IMR-90 (cell line): ENCODE measurements around the gene RPS6KA2. TPM values are rescaled to one million over a fixed set of nuclear protein-coding genes. Genes with fewer than 3 reads are reported as not detected.

ENCODE experiments used
- ATAC-seq: fragments of 200-7000 bp; cut with Tn5 transposase; 2 replicates; pipeline ENCODE4 v1.9.1; 2020; ENCODE audit warnings: low read depth, mild to moderate bottlenecking, moderate library complexity
- BruUV-seq: library from RNA; stranded (reverse); fragments of 400-500 nt; replicated peaks from 2 replicates; lab custom pipeline; 2021; lab: Mats Ljungman, UMichigan
- CTCF ChIA-PET: fragments of 300-600 bp; formaldehyde crosslinking; extraction: SDS; loops from one replicate; lab custom pipeline; 2021; ENCODE audit warnings: antibody characterized with exemption; lab: Yijun Ruan, JAX
- POLR2A ChIA-PET: fragments of 300-600 bp; sonication (Branson Sonifier 250); formaldehyde crosslinking; loops from one replicate; lab custom pipeline; 2022; ENCODE audit warnings: antibody characterized with exemption; ENCODE audit not compliant: unreplicated experiment; lab: Charles Lee
- DNase-seq: peaks from one replicate; pipeline ENCODE4 v3.0.0; 2013
- H2AFZ ChIP-seq: replicated peaks from 2 replicates; pipeline ENCODE3; 2013; ENCODE audit warnings: low read length, mild to moderate bottlenecking; ENCODE audit not compliant: poor library complexity
- H2AK5ac ChIP-seq: 2 replicates; pipeline ENCODE4 v1.6.1; 2013; ENCODE audit warnings: low read depth, low read length, inconsistent platforms
- H2AK9ac ChIP-seq: replicated peaks from 2 replicates; pipeline ENCODE3; 2013; ENCODE audit warnings: mild to moderate bottlenecking, low read depth, low read length, moderate library complexity; ENCODE audit not compliant: poor library complexity
- H2BK120ac ChIP-seq: 2 replicates; pipeline ENCODE4 v1.6.1; 2013; ENCODE audit warnings: low read depth, low read length, inconsistent platforms
- H2BK15ac ChIP-seq: 3 replicates; pipeline ENCODE4 v1.6.1; 2013; ENCODE audit warnings: low read depth, low read length, inconsistent platforms
- H2BK20ac ChIP-seq: 2 replicates; pipeline ENCODE4 v1.6.1; 2013; ENCODE audit warnings: low read depth, mild to moderate bottlenecking, inconsistent platforms, low read length, moderate library complexity
- H2BK5ac ChIP-seq: 2 replicates; pipeline ENCODE4 v1.6.1; 2013; ENCODE audit warnings: mild to moderate bottlenecking, low read depth, low read length, inconsistent platforms; ENCODE audit not compliant: poor library complexity, severe bottlenecking
- H3K14ac ChIP-seq: replicated peaks from 2 replicates; pipeline ENCODE4 v1.6.1; 2013; ENCODE audit warnings: low read depth, low read length, inconsistent platforms
- H3K18ac ChIP-seq: 2 replicates; pipeline ENCODE4 v1.6.1; 2013; ENCODE audit warnings: low read depth, low read length, control low read depth
- H3K23ac ChIP-seq: 2 replicates; pipeline ENCODE4 v1.6.1; 2013; ENCODE audit warnings: low read depth, low read length, inconsistent platforms
- H3K27ac ChIP-seq: 2 replicates; pipeline ENCODE4 v1.5.1; 2013; ENCODE audit warnings: mild to moderate bottlenecking, control low read depth, low read length; ENCODE audit not compliant: insufficient read depth
- H3K27me3 ChIP-seq: 2 replicates; pipeline ENCODE4 v1.6.1; 2013; ENCODE audit warnings: low read length; ENCODE audit not compliant: control insufficient read depth, insufficient read depth
- H3K36me3 ChIP-seq: 2 replicates; pipeline ENCODE4 v1.6.1; 2013; ENCODE audit warnings: low read length, mixed read lengths; ENCODE audit not compliant: control insufficient read depth, insufficient read depth
- H3K4ac ChIP-seq: 2 replicates; pipeline ENCODE4 v1.6.1; 2013; ENCODE audit warnings: low read depth, low read length, inconsistent platforms
- H3K4me1 ChIP-seq: 2 replicates; pipeline ENCODE4 v1.6.1; 2013; ENCODE audit warnings: low read length, mixed read lengths; ENCODE audit not compliant: control insufficient read depth, insufficient read depth
- H3K4me2 ChIP-seq: 2 replicates; pipeline ENCODE4 v1.6.1; 2013; ENCODE audit warnings: low read depth, mild to moderate bottlenecking, control low read depth, low read length, moderate library complexity
- H3K4me3 ChIP-seq: 2 replicates; pipeline ENCODE4 v1.5.1; 2013; ENCODE audit warnings: low read depth, mild to moderate bottlenecking, control low read depth, low read length, moderate library complexity; ENCODE audit not compliant: insufficient read depth
- H3K56ac ChIP-seq: 2 replicates; pipeline ENCODE4 v1.6.1; 2013; ENCODE audit warnings: low read length, inconsistent platforms; ENCODE audit not compliant: insufficient read depth; ENCODE audit errors: extremely low read depth
- H3K79me1 ChIP-seq, 2 experiments: 2 replicates each; pipeline ENCODE4 v1.6.1; 2013; ENCODE audit warnings: low read length in 2 of 2, inconsistent platforms in 1 of 2, low read depth in 1 of 2
- H3K9ac ChIP-seq: 2 replicates; pipeline ENCODE4 v1.6.1; 2013; ENCODE audit warnings: low read depth, low read length, control low read depth
- H3K9me1 ChIP-seq: 2 replicates; pipeline ENCODE4 v1.6.1; 2013; ENCODE audit warnings: low read length, inconsistent platforms; ENCODE audit not compliant: insufficient read depth
- H3K9me3 ChIP-seq: 2 replicates; pipeline ENCODE4 v1.6.1; 2013; ENCODE audit warnings: low read length; ENCODE audit not compliant: control insufficient read depth, insufficient read depth
- H4K20me1 ChIP-seq: 2 replicates; pipeline ENCODE4 v1.6.1; 2013; ENCODE audit warnings: low read length, inconsistent platforms; ENCODE audit not compliant: insufficient read depth
- H4K5ac ChIP-seq: 2 replicates; pipeline ENCODE4 v1.6.1; 2013; ENCODE audit warnings: mild to moderate bottlenecking, low read depth, low read length, control low read depth
- H4K8ac ChIP-seq, 2 experiments: 2 replicates each; pipeline ENCODE4 v1.6.1; 2013; ENCODE audit warnings: low read depth in 2 of 2, low read length in 2 of 2, control low read depth in 1 of 2, inconsistent platforms in 1 of 2
- H4K91ac ChIP-seq: 2 replicates; pipeline ENCODE4 v1.6.1; 2013; ENCODE audit warnings: low read depth, low read length, inconsistent platforms; ENCODE audit not compliant: insufficient read depth
- BHLHE40 ChIP-seq: fragments of 150-350 bp; IDR thresholded peaks from 2 replicates; pipeline ENCODE4 v1.6.1; 2016; ENCODE audit warnings: mild to moderate bottlenecking, low read depth, low read length
- CEBPB ChIP-seq: IDR thresholded peaks from 2 replicates; pipeline ENCODE4 v1.6.1; 2012; ENCODE audit warnings: low read depth, low read length, improper control_type of control experiment
- CHD1 ChIP-seq: IDR thresholded peaks from 2 replicates; pipeline ENCODE4 v1.6.1; 2012; ENCODE audit warnings: low read depth, low read length, improper control_type of control experiment
- CTCF ChIP-seq: conservative IDR thresholded peaks from 2 replicates; pipeline ENCODE4 v1.5.1; 2012; ENCODE audit warnings: mild to moderate bottlenecking, low read depth, low read length, improper control_type of control experiment
- FOS ChIP-seq: fragments of 150-350 bp; IDR thresholded peaks from 2 replicates; pipeline ENCODE4 v1.6.1; 2016; ENCODE audit warnings: low read depth, low read length
- MAFK ChIP-seq: IDR thresholded peaks from 2 replicates; pipeline ENCODE4 v1.6.1; 2012; ENCODE audit warnings: low read depth, low read length, improper control_type of control experiment
- NFE2L2 ChIP-seq: fragments of 150-350 bp; IDR thresholded peaks from 2 replicates; pipeline ENCODE4 v1.6.1; 2016; ENCODE audit warnings: low read depth, mild to moderate bottlenecking, low read length
- POLR2A ChIP-seq: IDR thresholded peaks from 2 replicates; pipeline ENCODE4 v1.6.1; 2012; ENCODE audit warnings: mild to moderate bottlenecking, low read depth, low read length
- RAD21 ChIP-seq: IDR thresholded peaks from 2 replicates; pipeline ENCODE4 v1.6.1; 2012; ENCODE audit warnings: low read length, improper control_type of control experiment
- RFX5 ChIP-seq: IDR thresholded peaks from 2 replicates; pipeline ENCODE4 v1.8.0; 2012; ENCODE audit warnings: low read depth, mild to moderate bottlenecking, low read length, moderate library complexity
- SMC3 ChIP-seq: fragments of 150-350 bp; IDR thresholded peaks from 2 replicates; pipeline ENCODE4 v1.6.1; 2016; ENCODE audit warnings: low read depth, mild to moderate bottlenecking, antibody characterized with exemption, low read length, moderate library complexity
- WGBS, 2 experiments: methylation state at CpG; one replicate each; pipeline versions ENCODE4 v1.1.5 to v1.1.7; 2013; ENCODE audit warnings: missing lambda C conversion rate in 2 of 2; ENCODE audit not compliant: insufficient read length in 1 of 2; ENCODE audit errors: extremely low coverage in 2 of 2; 5-methylcytosine and 5-hydroxymethylcytosine counted together
- dilution Hi-C: fragments of 300-500 bp; cut with HindIII; formaldehyde crosslinking; loops from one replicate; pipeline ENCODE4 v1.14.3; 2018; ENCODE audit warnings: low sequenced_read_pairs; ENCODE audit not compliant: unreplicated experiment
- in situ Hi-C: fragments of 300-500 bp; cut with MboI; formaldehyde crosslinking; loops from 3 replicates; pipeline ENCODE4 v1.14.3; 2019; ENCODE audit warnings: low sequenced_read_pairs, inconsistent platforms, mixed read lengths
- intact Hi-C: fragments of 100-400 bp; cut with micrococcal nuclease; formaldehyde crosslinking; loops from 2 replicates; pipeline ENCODE4 v1.10.0; 2022
- polyA plus RNA-seq, 3 experiments: library from polyadenylated mRNA; depleted of rRNA; stranded (reverse); fragments of >200 nt; gene quantifications; 2 replicates each; pipeline ENCODE4 v1.2.3, GENCODE V29; 2012; ENCODE audit warnings: low replicate concordance in 1 of 3
- total RNA-seq: library from RNA; depleted of rRNA; stranded (reverse); fragments of >200 nt; gene quantifications from 2 replicates; pipeline ENCODE4 v1.2.3, GENCODE V29; 2012
- TF ChIP-seq, protein P1 (sequence below): fragments of 150-350 bp; IDR thresholded peaks from 2 replicates; pipeline ENCODE4 v1.6.1; 2016; ENCODE audit warnings: low read depth, mild to moderate bottlenecking, low read length, moderate library complexity, borderline replicate concordance
- TF ChIP-seq, protein P2 (sequence below): fragments of 150-350 bp; IDR thresholded peaks from 2 replicates; pipeline ENCODE4 v1.6.1; 2017; ENCODE audit warnings: mild to moderate bottlenecking, antibody characterized with exemption, low read length, low read depth

Gene RPS6KA2
- total and polyA plus RNA-seq, 2 of the 4 experiments (the other 2 are of a cell fraction) = 26.9 to 31.3 TPM

- no TSS peak for BruUV-seq
Measured at GRCh38 chr6:166484863-166485262, 142.2 kb downstream of the RPS6KA2 start.

More at GRCh38 chr6:166484863-166485262, 142.2 kb downstream of the RPS6KA2 start:
- Histone ChIP-seq H2AFZ (no peak overlapping the region), H4K8ac (no peak overlapping the region), H3K4me2 (no peak overlapping the region), H3K27me3 (no peaks in the 10 kb centered on the region), H4K20me1 (no peaks in the 10 kb centered on the region), H3K56ac (no peak overlapping the region), H3K9ac (no peak overlapping the region), H2BK15ac (no peak overlapping the region), H2BK5ac (no peak overlapping the region), H3K23ac (no peak overlapping the region), H3K9me3 (no peaks in the 10 kb centered on the region), H3K18ac (no peak overlapping the region), H3K4ac (no peak overlapping the region), H2AK9ac (no peak overlapping the region), H3K27ac (no peak overlapping the region), H3K4me1 (no peaks in the 10 kb centered on the region), H4K5ac (no peak overlapping the region), H3K79me1 (no peaks in the 10 kb centered on the region; a peak in 1 of 4 replicates), H4K91ac (no peak overlapping the region), H3K14ac (no peak overlapping the region), H3K9me1 (peaks cover 5% of the 10 kb centered on the region), H2BK120ac (no peak overlapping the region), H2BK20ac (no peak overlapping the region), H2AK5ac (no peak overlapping the region), H3K4me3 (no peak overlapping the region), H3K36me3 (peaks cover 58% of the 10 kb centered on the region)
- ChIA-PET CTCF (no interaction called here), POLR2A (no interaction called here)
- dilution Hi-C loops (no loop called here), in situ Hi-C loops (no loop called here), intact Hi-C loops (no loop called here)
- ATAC-seq (no peak), DNase-seq (no peak)
- TF ChIP-seq CEBPB (no peak), POLR2A (no peak), RFX5 (no peak), RAD21 (no peak), CTCF (no peak), BHLHE40 (no peak), FOS (no peak), SMC3 (no peak), NFE2L2 (no peak), CHD1 (no peak), MAFK (no peak)
- TF ChIP-seq, protein P1, sequence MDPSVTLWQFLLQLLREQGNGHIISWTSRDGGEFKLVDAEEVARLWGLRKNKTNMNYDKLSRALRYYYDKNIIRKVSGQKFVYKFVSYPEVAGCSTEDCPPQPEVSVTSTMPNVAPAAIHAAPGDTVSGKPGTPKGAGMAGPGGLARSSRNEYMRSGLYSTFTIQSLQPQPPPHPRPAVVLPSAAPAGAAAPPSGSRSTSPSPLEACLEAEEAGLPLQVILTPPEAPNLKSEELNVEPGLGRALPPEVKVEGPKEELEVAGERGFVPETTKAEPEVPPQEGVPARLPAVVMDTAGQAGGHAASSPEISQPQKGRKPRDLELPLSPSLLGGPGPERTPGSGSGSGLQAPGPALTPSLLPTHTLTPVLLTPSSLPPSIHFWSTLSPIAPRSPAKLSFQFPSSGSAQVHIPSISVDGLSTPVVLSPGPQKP = no peak
- TF ChIP-seq, protein P2, sequence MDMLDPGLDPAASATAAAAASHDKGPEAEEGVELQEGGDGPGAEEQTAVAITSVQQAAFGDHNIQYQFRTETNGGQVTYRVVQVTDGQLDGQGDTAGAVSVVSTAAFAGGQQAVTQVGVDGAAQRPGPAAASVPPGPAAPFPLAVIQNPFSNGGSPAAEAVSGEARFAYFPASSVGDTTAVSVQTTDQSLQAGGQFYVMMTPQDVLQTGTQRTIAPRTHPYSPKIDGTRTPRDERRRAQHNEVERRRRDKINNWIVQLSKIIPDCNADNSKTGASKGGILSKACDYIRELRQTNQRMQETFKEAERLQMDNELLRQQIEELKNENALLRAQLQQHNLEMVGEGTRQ = no peak
- 80% methylated on average over 1 of the region's 10 CpGs; no CpG with 5 or more reads in 1 of the 2 experiments for WGBS, 2 experiments
